Endodermal cell (in vitro differentiated cells): ENCODE data around the gene BEST1. TPM values are rescaled to one million over a fixed set of nuclear protein-coding genes. Genes with fewer than 3 reads are reported as not detected.
"Not testable (repeated sequence)": the region's sequence is repeated elsewhere in the genome, so short reads cannot be mapped to it uniquely, and the experiment has no call there.

Source experiments
- DNase-seq: peaks from one replicate; pipeline ENCODE4 v3.0.0-alpha.2; 2017
- H3K27ac ChIP-seq: 2 replicates; pipeline ENCODE4 v1.5.1; 2013; ENCODE audit warnings: mild to moderate bottlenecking, low read depth, low read length, moderate library complexity
- H3K27me3 ChIP-seq: 2 replicates; pipeline ENCODE4 v1.6.1; 2013; ENCODE audit warnings: mild to moderate bottlenecking, low read length, moderate library complexity; ENCODE audit not compliant: insufficient read depth, control insufficient read depth, poor library complexity, severe bottlenecking
- H3K36me3 ChIP-seq: 2 replicates; pipeline ENCODE4 v1.7.0; 2013; ENCODE audit warnings: mild to moderate bottlenecking, low read length, moderate library complexity; ENCODE audit not compliant: control insufficient read depth, insufficient read depth
- H3K4me1 ChIP-seq: one replicate; pipeline ENCODE4 v1.7.0; 2013; ENCODE audit warnings: low read length; ENCODE audit not compliant: control insufficient read depth, insufficient read depth
- H3K4me3 ChIP-seq: 2 replicates; pipeline ENCODE4 v1.5.1; 2013; ENCODE audit warnings: mild to moderate bottlenecking, low read length, moderate library complexity
- H3K9ac ChIP-seq: 2 replicates; pipeline ENCODE4 v1.6.1; 2013; ENCODE audit warnings: mild to moderate bottlenecking, low read length, moderate library complexity; ENCODE audit not compliant: poor library complexity, severe bottlenecking; ENCODE audit errors: extremely low read depth
- H3K9me3 ChIP-seq: 2 replicates; pipeline ENCODE4 v1.6.1; 2013; ENCODE audit warnings: mild to moderate bottlenecking, low read length, moderate library complexity; ENCODE audit not compliant: control insufficient read depth
- H3K27ac Mint-ChIP-seq: 2 replicates; pipeline ENCODE4 v1.8.0; 2020; ENCODE audit warnings: mixed read lengths
- H3K27me3 Mint-ChIP-seq: 2 replicates; pipeline ENCODE4 v1.8.0; 2021; ENCODE audit warnings: mild to moderate bottlenecking, mixed read lengths; ENCODE audit not compliant: insufficient read depth
- H3K36me3 Mint-ChIP-seq: 2 replicates; pipeline ENCODE4 v1.8.0; 2020; ENCODE audit warnings: low read depth, mixed read lengths
- H3K4me1 Mint-ChIP-seq: 2 replicates; pipeline ENCODE4 v1.8.0; 2020; ENCODE audit warnings: mixed read lengths
- H3K4me3 Mint-ChIP-seq: 2 replicates; pipeline ENCODE4 v1.8.0; 2020; ENCODE audit warnings: mild to moderate bottlenecking, moderate library complexity, mixed read lengths
- H3K9me3 Mint-ChIP-seq: 2 replicates; pipeline ENCODE4 v1.8.0; 2020; ENCODE audit warnings: mild to moderate bottlenecking, mixed read lengths
- WGBS, 2 experiments: methylation state at CpG; one replicate each; pipeline versions ENCODE4 v1.1.5 to v1.1.7; 2013; ENCODE audit warnings: missing lambda C conversion rate in 2 of 2, mixed read lengths in 1 of 2; ENCODE audit not compliant: insufficient coverage in 1 of 2, insufficient read length in 1 of 2; 5-methylcytosine and 5-hydroxymethylcytosine counted together
- total RNA-seq, 2 donors: library from RNA; stranded (reverse); fragmentation: NEBNext Ultra II Directional in 1 of 2; extraction: Animal tissue kit (Norgen Biotek cat#: 25700) in 1 of 2; gene quantifications; 2 replicates in 1 of 2; 3 replicates in 1 of 2; pipeline ENCODE4 v1.2.1, GENCODE V29; 2021
- TF ChIP-seq, protein P1 (sequence below): fragments of 200-600 bp; sonication (generic); conservative IDR thresholded peaks from 2 replicates; pipeline ENCODE4 v1.5.0; 2021; ENCODE audit warnings: antibody characterized with exemption, mild to moderate bottlenecking

The BEST1 gene
- total RNA-seq, 2 donors from 2014 or later = 0.26 to 0.40 TPM

- H3K4me3 ChIP-seq = no peak overlapping the region
- no peaks in the 10 kb centered on the region for H3K9me3 ChIP-seq
- no peaks in the 10 kb centered on the region for H3K36me3 ChIP-seq
- peak; percentile 84 for DNase-seq
- peak overlapping the region; percentile 76 for H3K27ac ChIP-seq
- Mint-ChIP-seq H3K27me3 (peaks cover 7% of the 10 kb centered on the region), H3K4me3 (no peak overlapping the region), H3K4me1 (peaks cover 2% of the 10 kb centered on the region), H3K9me3 (no peaks in the 10 kb centered on the region), H3K27ac (no peak overlapping the region), H3K36me3 (no peaks in the 10 kb centered on the region)
- TF ChIP-seq, protein P1, sequence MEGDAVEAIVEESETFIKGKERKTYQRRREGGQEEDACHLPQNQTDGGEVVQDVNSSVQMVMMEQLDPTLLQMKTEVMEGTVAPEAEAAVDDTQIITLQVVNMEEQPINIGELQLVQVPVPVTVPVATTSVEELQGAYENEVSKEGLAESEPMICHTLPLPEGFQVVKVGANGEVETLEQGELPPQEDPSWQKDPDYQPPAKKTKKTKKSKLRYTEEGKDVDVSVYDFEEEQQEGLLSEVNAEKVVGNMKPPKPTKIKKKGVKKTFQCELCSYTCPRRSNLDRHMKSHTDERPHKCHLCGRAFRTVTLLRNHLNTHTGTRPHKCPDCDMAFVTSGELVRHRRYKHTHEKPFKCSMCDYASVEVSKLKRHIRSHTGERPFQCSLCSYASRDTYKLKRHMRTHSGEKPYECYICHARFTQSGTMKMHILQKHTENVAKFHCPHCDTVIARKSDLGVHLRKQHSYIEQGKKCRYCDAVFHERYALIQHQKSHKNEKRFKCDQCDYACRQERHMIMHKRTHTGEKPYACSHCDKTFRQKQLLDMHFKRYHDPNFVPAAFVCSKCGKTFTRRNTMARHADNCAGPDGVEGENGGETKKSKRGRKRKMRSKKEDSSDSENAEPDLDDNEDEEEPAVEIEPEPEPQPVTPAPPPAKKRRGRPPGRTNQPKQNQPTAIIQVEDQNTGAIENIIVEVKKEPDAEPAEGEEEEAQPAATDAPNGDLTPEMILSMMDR = no peak
- no peaks in the 10 kb centered on the region for H3K4me1 ChIP-seq
- WGBS, 2 experiments = 79 to 85% methylated on average over 6 to 9 of the region's 9 CpGs
- H3K27me3 ChIP-seq = peaks cover 9% of the 10 kb centered on the region
- H3K9ac ChIP-seq = no peak overlapping the region
Observed at GRCh38 chr11:61949169-61950034, 749 bp upstream of the BEST1 start.

DNA sequence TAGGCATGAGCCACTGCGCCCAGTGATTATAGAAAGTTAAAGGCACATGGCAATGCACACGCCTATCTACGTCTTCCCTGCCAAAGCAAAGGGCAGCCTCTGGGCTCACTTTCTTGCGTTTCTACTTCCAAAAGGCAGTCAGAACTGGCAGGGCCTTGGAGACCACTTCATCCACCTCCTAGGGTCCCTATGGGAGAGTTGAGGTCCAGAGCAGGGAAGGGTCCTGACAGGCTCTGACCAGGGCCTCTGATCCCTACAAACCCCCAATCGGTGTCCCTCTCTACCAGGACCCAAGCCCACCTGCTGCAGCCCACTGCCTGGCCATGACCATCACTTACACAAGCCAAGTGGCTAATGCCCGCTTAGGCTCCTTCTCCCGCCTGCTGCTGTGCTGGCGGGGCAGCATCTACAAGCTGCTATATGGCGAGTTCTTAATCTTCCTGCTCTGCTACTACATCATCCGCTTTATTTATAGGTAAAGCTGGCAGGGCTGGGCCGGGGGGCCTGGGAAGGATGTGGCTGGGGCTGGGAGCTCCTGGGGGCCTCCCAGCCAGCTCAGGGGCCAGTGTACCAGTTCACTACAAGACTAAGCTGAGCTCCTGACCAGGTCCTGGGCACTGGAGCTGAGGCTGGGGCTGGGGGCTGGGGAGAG, 1.5 kb downstream of the BEST1 start:
- Histone ChIP-seq H3K9ac (no peak overlapping the region), H3K9me3 (no peaks in the 10 kb centered on the region), H3K4me3 (no peak overlapping the region), H3K27me3 (peaks cover 31% of the 10 kb centered on the region), H3K36me3 (no peaks in the 10 kb centered on the region), H3K27ac (no peak overlapping the region), H3K4me1 (no peaks in the 10 kb centered on the region)
- WGBS, 2 experiments = 91 to 92% methylated on average over 7 to 11 of the region's 11 CpGs
- H3K36me3 Mint-ChIP-seq = no peaks in the 10 kb centered on the region
- peaks cover 25% of the 10 kb centered on the region for H3K27me3 Mint-ChIP-seq
- no peak overlapping the region for H3K27ac Mint-ChIP-seq
- H3K9me3 Mint-ChIP-seq = no peaks in the 10 kb centered on the region
- TF ChIP-seq, protein P1 = no peak
- H3K4me1 Mint-ChIP-seq = peaks cover 2% of the 10 kb centered on the region
- H3K4me3 Mint-ChIP-seq = no peak overlapping the region
- DNase-seq = no peak

DNA sequence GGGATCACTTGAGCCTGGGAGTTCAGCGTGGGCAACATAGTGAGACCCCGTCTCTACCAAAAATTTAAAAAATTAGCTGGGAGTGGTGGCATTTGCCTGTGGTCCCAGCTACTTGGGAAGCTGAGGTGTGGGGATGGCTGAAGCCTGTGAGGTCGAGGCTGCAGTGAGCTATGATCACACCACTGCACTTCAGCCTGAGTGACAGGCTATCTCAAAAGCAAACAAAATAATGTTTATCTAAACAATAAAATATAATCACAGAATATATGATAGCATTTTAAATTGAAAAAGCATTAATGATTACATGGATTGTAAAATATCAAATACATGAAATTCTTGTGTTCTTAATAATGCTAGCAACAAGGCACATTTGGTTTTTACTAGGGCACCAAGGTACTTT, 2.7 kb downstream of the BEST1 start:
- Histone ChIP-seq H3K4me1 (no peaks in the 10 kb centered on the region), H3K9me3 (no peaks in the 10 kb centered on the region), H3K9ac (no peak overlapping the region), H3K36me3 (no peaks in the 10 kb centered on the region), H3K27ac (no peak overlapping the region), H3K4me3 (no peak overlapping the region), H3K27me3 (peaks cover 39% of the 10 kb centered on the region)
- no peak overlapping the region for H3K4me3 Mint-ChIP-seq
- no peak overlapping the region for H3K27ac Mint-ChIP-seq
- no peaks in the 10 kb centered on the region for H3K9me3 Mint-ChIP-seq
- TF ChIP-seq, protein P1 = no peak
- no peaks in the 10 kb centered on the region for H3K36me3 Mint-ChIP-seq
- H3K4me1 Mint-ChIP-seq = no peaks in the 10 kb centered on the region
- peaks cover 30% of the 10 kb centered on the region for H3K27me3 Mint-ChIP-seq
- WGBS, 2 experiments = 60 to 97% methylated on average over 1 to 3 of the region's 3 CpGs
- DNase-seq = no peak

- not testable (repeated sequence) for H3K36me3 Mint-ChIP-seq, H3K9me3 Mint-ChIP-seq, H3K9ac ChIP-seq, H3K27ac ChIP-seq, H3K4me1 ChIP-seq, H3K4me3 Mint-ChIP-seq, H3K36me3 ChIP-seq, DNase-seq, H3K27ac Mint-ChIP-seq, H3K9me3 ChIP-seq, H3K4me3 ChIP-seq, H3K4me1 Mint-ChIP-seq
- 86 to 93% methylated on average over 1 to 5 of the region's 5 CpGs for WGBS, 2 experiments
- peaks cover 39% of the 10 kb centered on the region for H3K27me3 ChIP-seq
- peaks cover 30% of the 10 kb centered on the region for H3K27me3 Mint-ChIP-seq
Observed at GRCh38 chr11:61953632-61954031, 3.5 kb downstream of the BEST1 start.
